ENCODE data around the gene WNT2.

The WNT2 gene

GRCh38 chr7:117322741-117323304, at the start of gene WNT2:
Gene WNT2, minus strand, starts transcription at chr7:117323058. Its CDS starts 69 bp downstream, at chr7:117322989.
- H3K4me3 ChIP-seq (ENCODE audit: low read depth, low read length), result peak within 1 kb of the TSS; percentile 37

GRCh38 chr7:117372073-117372472, 49.2 kb upstream of the WNT2 start:
- no peak overlapping the region for H3K4me3 ChIP-seq (ENCODE audit: low read depth, low read length)

GRCh38 chr7:117364339-117365080, 41.7 kb upstream of the WNT2 start:
- no peak overlapping the region for H3K4me3 ChIP-seq (ENCODE audit: low read depth, low read length)

GRCh38 chr7:117362294-117362888, 39.5 kb upstream of the WNT2 start:
- H3K4me3 ChIP-seq (ENCODE audit: low read depth, low read length), result no peak overlapping the region

GRCh38 chr7:117350027-117350426, 27.2 kb upstream of the WNT2 start:
- no peak overlapping the region for H3K4me3 ChIP-seq (ENCODE audit: low read depth, low read length)

GRCh38 chr7:117349570-117349969, 26.7 kb upstream of the WNT2 start:
- no peak overlapping the region for H3K4me3 ChIP-seq (ENCODE audit: low read depth, low read length)

GRCh38 chr7:117347962-117348672, 25.3 kb upstream of the WNT2 start:
- no peak overlapping the region for H3K4me3 ChIP-seq (ENCODE audit: low read depth, low read length)

GRCh38 chr7:117347480-117347879, 24.6 kb upstream of the WNT2 start:
- H3K4me3 ChIP-seq (ENCODE audit: low read depth, low read length), result no peak overlapping the region

- no peak overlapping the region for H3K4me3 ChIP-seq (ENCODE audit: low read depth, low read length)
These were observed 23.3 kb upstream of the WNT2 start for GRCh38 chr7:117346161-117346560.

- H3K4me3 ChIP-seq (ENCODE audit: low read depth, low read length), result no peak overlapping the region
These were observed 15.2 kb upstream of the WNT2 start for GRCh38 chr7:117338020-117338419.

GRCh38 chr7:117333168-117333567, 10.3 kb upstream of the WNT2 start:
- no peak overlapping the region for H3K4me3 ChIP-seq (ENCODE audit: low read depth, low read length)

GRCh38 chr7:117332031-117332430, 9.2 kb upstream of the WNT2 start:
- no peak overlapping the region for H3K4me3 ChIP-seq (ENCODE audit: low read depth, low read length)

GRCh38 chr7:117325836-117326235, 3.0 kb upstream of the WNT2 start:
- H3K4me3 ChIP-seq (ENCODE audit: low read depth, low read length), result no peak overlapping the region

GRCh38 chr7:117324960-117325359, 2.1 kb upstream of the WNT2 start:
- H3K4me3 ChIP-seq (ENCODE audit: low read depth, low read length), result no peak overlapping the region

GRCh38 chr7:117323851-117324711, 1.2 kb upstream of the WNT2 start:
- H3K4me3 ChIP-seq (ENCODE audit: low read depth, low read length), result peak overlapping the region; percentile 37

- H3K4me3 ChIP-seq (ENCODE audit: low read depth, low read length), result peak overlapping the region; percentile 37
These were observed 520 bp upstream of the WNT2 start for GRCh38 chr7:117323305-117323850.

- no peak overlapping the region for H3K4me3 ChIP-seq (ENCODE audit: low read depth, low read length)
These were observed 2.3 kb downstream of the WNT2 start for GRCh38 chr7:117320523-117320922.

GRCh38 chr7:117319181-117319580, 3.7 kb downstream of the WNT2 start:
- no peak overlapping the region for H3K4me3 ChIP-seq (ENCODE audit: low read depth, low read length)

GRCh38 chr7:117313582-117313981, 9.3 kb downstream of the WNT2 start:
- H3K4me3 ChIP-seq (ENCODE audit: low read depth, low read length), result no peak overlapping the region

All from iPS-11a (cell line).